ENCODE data around the gene CALHM4.
A peak's percentile ranks its signal among the peaks of the same experiment; 100 is the strongest.

GRCh38 chr6:116561377-116562018 lies 7.9 kb downstream of the CALHM4 start:
- TF ChIP-seq CTCF (IDR thresholded peaks at IDR 0.05) (peak; percentile 76 to 89 (median 86)), POLR2A (IDR thresholded peaks at IDR 0.05) (no peak)
